SKM-1 treated with dmso at 0.1 percent for 144 hours (cell line): Measurements from ENCODE around the gene GMPPA.

Experiments used
- DNase-seq: peaks from one replicate; lab custom pipeline; 2025; ENCODE audit not compliant: unreplicated experiment; lab: John Stamatoyannopoulos, UW

Gene GMPPA

DNA sequence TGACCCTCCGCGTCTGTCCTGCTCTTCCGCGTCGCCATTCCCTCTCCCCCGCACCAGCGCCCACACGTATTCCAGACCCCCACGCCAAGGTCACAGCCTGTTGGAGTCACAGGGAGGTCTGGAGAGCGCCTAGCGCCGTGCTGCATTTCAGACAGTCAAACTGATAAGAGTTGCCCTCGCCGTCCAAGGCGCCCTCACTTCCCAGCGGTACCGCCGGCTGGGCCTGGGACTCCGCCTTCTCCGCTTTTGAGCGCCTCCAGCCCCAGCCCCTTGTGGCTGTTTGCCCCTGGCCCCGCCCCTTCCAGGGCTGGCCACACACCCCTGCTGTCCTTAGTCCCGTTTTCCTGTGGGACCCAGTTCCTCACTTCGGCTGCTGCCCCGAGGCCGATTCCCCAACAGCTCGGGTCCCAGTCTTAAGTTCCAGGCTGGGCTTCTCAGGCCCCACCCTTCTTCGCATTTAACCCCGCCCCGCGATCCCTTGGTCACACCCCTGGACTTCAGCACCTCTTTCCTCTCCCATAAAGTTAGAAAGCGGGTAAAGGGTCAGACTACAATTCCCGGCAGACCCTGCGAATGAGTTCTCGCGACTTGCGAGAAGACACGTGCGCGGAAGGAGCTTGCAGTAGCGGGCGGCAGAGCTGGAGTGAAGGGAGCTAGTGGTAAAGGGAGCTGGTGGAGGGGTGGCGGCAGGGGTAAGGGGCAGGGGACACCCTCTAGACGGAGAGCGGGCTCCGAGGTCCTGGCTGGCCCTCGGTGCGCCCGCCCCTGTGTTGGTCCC, at the start of gene GMPPA:
Gene GMPPA, plus strand, starts transcription at position 612 of the 778 bp plus-strand sequence. CDS start 1,085 bp downstream, outside the sequence.
- DNase-seq, result peak; percentile 97

DNA sequence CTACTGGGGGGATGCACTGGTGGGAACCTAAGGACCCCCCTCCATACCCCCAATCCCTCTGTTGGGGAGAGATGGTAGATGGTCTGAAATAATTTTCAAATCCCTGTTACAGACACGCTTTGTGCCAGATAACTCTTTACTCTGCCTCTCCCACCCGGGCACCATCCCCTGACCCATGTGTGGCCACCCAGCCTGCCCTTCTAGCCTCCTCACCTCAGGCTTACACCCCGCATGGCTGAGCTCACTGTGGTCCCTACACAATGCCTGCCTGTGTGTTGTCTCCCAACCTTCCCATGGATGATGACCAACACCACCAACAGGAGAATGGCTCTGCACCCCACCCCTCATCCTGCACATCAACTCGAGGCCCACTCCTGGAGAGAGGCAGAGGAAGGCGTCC, 49.1 kb upstream of the GMPPA start:
- no peak for DNase-seq

DNA sequence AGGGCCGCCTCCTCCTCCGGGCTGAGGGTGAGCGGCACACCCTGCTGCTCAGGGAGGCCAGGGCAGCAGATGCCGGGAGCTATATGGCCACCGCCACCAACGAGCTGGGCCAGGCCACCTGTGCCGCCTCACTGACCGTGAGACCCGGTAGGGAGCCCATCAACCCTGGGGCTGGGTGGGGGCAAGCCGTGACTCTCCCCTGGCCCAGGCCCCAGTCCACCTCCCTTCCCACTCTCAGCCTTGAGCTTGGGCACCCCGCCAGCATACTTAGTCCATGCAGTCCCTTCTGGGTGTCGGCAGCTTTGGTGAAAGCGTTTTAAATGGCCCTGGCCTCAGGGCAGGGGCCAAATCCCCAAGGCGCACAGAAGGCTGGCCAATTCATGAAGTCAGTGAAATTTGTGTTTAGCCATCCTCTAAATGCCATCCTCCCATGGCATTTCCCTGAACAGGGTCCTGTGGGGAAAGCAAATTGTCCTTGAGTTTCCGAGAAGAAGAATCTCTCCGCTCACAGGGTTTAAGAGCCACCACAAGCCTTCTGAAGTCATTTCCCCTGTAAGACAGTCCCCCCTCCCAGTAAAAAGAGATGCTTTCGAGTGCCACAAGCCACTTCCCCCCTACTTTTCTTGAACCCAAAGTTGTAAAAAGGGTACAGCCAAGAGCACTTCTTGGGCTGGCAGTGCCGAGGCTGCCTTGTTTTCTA, 46.9 kb upstream of the GMPPA start:
- DNase-seq, result no peak

DNA sequence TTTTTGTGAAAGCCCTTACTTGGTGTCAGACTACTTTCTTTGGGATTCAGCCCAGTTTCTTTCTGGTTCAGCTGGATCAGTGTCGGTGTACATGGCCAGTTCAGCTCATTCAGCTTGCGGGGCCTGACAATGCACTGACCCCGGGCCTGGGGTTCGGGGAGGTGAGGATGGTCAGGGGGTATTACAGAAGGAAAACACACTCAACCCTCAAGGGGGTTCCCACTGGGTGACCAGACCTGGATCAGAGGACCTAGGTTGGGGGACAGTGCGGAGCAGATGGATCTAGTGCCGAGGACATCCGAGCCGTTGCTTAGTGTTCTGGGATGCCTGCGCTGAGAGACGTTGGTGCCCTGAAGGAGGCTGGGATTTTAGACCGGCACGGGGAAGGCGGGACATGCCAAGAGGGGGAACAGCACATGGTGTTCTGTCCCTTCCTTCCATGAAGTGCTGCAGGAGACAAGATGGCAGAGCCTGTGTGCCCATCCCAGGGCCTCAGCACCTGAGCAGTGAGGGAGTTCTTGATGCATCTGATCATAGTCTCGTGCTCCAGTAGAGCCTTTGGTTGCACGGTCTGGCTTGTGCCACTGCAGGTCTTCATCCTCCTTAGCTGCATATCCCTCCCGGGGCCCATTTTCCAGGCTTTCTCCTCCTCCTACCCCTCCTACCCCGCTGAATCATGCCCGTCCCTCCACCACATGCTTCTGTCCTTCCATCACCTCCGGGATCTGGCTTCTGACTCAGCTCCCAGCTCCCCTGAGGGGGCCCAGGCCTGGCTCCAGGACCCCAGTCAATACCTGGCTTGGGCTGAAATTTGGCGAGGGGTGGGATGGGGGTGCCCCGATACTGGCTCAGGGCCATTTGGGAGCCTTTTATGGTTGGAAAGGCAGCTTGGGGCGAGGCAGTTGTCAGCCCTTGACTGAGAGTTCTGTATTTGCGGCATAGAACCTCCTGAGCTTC, 46.1 kb upstream of the GMPPA start:
- no peak for DNase-seq

DNA sequence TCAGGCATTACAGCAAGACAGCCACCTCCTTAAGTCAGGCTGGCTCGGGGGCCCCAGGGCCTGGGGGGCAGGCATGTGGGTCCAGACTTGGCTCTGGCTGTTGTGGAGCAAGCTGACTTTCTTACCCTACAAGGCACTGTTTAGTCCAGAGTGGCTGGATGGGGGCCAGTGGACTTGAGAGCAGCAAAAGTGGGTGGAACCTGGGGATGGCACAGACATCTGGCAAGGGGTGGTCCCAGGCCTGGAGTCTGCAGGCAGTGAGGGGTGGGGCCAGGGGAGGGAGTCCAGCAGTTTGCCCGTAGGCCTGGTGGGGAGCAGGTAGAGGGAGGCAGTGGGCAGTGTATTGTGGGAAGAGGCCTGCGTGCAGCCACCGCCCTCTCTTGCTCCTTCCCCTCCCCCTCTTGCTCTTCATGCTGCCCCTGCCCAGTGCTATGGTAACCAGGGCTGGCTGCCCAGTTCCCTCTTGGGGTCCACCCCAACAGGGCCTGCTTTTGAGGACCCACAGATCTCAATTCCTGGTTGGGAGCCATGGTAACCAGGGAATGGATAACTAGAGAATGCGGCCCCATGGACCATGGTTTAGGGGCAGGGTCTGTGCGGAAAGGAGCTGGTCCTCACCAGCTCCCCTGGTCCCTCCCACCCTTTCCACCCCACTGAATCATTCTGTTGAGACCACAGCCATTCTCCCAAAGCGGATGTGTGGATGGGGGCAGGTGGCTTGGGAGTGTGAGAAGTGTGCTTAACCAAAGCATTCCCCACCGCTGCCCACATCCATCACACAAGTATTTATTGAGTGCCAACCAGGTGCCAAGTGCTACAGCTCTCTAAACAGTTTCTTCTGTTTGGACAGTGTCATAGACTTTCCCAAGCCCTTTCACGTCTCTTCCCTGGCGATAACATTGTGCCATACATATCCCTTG, 44.8 kb upstream of the GMPPA start:
- DNase-seq, result no peak

DNA sequence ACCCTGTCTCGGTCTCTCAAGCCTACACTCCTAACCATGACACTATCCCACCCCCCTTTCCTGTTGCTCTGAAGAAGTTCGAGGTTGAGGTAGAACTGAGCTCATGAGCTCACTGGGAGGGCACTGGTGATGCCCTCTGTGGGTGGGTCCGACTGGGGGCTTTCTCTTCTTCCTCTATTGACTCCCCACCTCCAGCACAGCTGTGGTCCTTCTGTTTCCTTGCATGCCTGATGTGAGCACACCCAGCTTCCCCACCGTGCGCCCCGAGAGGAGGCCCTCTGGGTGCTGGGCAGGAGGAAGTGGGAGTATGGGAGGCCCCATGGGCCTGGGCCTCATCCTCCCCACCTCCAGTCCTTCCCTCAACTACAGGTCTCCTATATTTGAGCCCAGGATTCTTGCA, 43.1 kb upstream of the GMPPA start:
- DNase-seq, result no peak

DNA sequence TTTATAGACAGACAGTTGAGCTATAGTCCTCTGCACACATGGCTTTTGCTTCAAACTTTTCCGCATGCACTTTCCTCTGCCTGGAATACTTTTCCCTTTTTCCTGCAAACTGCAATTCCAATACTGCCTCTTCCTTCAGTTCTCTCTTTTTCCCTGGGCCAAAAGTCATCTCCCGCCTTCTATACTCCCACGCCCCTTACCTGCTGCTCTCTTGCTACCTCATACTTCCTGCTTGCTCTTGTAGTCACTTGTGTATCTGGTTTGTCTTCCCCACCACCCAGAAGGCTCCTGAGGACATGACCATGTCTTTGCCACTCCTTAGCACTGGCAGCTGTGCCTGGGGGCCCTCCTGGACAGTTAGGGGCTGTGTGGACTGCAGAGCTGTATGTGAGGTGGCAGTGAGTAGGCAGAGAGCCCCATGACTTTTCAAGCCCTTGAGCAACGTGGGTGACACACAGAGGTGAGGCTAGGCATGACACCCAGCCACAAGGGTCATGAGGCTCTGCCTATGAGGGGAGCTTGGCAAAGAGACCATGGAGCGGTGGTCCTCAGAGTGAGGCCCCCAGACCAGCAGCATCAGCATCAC, 40.8 kb upstream of the GMPPA start:
- no peak for DNase-seq

DNA sequence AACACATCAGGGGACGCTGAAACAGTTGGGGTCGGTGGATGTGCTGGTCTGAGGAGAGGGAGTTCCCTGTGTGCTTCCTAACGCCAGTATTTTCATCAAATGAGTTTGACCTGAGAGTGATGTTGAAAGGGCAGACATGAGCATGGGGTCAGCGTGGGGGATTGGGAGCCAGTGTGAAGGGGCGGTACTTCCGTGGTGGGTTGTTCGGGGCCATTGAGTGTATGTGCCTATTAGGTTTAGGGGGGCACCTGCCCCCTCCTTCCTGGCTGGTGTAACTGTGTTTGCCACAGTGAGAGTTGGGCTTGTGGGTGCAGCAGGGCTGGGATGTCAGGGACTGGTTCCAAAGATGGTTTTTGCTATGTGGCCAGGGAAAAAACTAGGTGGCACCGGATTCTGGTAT, 39.7 kb upstream of the GMPPA start:
- no peak for DNase-seq

DNA sequence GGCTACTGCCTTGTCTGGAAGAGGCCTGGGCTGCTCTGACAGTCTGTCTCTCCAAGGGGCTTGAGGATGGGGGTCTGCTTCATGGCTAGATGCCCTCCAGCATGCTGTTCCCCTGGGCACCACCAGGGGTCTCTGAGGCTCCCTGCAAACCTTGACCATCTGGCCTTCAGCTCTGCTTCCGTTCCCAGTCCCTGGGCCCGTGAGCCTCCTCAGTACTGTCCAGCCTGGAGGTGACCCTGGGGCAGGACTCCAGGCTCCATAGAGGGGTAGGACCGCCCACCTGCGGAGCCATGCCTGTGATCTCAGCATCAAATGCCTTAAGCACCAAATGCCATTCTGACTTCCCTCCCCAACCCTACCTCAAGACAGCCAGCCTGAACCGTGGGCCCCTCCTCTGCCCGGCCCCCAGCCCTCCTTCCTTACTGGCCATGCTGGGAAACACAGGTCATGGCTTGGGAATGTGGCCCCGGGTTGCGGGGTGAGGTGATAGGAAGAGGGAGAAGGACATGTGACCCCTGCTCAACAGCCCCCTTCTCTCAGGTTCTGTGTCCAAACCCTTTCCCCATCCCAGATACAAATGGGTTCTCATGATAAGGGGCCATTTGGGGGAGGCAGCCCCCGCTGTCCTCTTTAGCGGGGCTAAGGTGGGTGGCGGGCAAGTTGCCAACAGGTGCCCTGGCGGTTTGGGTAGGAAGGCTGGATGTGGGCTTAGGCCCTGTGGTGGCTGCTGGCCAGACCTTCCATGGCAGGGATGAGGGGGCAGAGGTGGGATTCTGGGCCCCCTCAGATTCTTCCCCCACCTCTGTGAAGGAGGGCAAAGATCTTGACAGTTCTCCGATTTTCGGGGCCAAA, 39.0 kb upstream of the GMPPA start:
- peak; percentile 20 for DNase-seq

DNA sequence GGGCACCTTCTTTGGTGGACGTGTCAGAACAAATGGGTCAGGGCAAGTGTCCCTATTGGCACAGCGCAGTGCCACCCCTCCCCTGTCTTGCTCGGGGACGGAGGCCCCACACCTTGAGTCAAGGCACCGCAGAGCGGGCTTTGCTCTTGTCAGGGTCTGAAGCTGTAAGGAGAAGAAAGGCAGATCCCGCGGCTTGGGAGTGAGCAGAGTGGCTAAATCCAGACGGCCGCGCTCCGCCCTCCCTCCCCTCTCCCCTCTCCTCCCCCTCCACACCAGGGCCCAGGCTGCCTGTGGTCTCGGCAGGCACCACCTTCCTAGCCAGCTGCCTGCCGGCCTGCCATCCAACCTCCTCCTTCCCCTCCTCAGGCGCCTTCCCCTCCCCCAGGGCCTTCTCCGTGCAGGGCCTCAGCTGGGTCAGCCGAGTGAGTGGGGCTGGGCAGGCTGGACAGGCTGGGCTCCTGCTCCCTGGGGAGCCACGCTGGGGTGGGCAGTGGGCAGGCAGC, 38.2 kb upstream of the GMPPA start:
- no peak for DNase-seq

DNA sequence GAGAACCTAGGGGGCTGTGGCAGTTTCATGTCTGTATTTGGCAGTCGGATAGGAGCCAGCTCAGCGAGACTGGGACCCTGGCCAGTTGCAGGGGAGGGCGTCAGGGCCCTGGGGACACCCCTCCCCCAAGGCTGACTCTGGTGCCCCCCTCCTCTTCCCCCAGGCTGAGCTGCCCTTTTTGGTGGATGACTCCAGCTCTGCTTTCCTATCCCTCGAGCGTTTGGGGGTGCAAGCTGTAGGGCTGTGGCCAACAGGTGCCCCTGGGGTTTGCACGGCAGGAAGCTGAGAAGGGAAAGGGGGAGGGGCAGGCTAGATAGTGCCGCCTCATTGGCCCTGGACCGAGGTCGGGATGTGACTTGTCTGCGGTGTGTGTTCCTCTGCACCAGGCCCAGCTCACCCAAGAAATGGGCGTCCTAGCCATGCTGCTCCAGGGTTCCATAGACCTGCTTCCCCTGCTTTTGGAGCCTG, 37.6 kb upstream of the GMPPA start:
- DNase-seq, result no peak

DNA sequence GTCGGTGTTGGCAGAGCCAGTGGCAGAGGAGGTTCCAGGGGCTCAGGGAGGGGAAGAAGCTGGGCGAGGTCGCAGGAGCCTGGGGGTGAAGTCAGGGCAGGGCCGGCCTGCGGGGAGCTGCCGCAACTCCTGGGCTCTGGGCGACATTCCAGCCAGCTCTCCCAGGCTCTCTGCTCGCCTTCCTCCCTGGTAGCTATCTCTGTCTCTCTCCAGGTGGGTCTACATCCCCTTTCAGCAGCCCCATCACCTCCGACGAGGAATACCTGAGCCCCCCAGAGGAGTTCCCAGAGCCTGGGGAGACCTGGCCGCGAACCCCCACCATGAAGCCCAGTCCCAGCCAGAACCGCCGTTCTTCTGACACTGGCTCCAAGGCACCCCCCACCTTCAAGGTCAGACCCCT, 37.0 kb upstream of the GMPPA start:
- no peak for DNase-seq

DNA sequence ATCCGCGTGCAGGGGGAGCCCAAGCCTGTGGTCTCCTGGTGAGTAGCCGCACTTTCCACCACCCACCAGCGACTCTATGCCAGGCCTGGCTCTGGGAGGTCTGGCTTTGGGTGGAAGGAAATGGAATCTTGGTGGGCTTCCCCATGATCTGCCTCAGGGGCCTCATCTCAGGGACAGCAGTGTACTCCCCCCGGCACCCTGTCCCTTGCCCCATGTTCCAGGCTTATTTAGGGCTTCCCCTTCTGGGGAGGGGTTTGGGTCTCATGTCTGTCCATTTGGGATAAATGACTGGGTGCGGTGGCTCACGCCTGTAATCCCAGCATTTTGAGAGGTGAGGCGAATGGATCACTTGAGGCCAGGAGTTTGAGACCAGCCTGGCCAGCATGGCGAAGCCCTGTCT, 36.3 kb upstream of the GMPPA start:
- no peak for DNase-seq

DNA sequence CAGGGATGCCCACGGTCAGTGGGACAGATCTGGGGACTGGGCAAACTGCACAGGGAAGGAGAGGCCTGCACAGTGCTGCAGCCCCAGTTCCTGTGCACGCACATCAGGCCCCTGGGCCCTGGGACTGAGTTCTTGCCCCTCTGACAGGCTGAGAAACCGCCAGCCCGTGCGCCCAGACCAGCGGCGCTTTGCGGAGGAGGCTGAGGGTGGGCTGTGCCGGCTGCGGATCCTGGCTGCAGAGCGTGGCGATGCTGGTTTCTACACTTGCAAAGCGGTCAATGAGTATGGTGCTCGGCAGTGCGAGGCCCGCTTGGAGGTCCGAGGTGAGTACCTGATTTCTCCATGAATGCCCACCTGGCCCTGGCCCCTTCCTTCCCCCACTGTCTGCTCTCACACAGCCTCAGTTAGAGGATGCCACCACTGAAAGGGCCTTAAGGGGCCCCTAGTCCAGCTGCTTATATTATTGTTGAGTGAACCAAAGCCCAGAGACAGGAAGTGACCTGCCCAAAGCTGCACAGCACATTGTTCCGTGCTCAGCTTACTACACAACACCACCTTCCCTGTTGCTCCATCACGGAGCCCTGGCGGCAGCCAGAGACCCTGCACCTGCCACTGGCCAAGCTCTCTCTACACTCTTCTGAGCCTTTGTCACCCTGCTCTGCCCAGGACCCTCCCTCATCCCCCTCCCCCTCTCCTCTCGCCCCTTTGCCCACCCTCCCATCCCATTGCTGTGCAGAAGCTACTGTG, 34.2 kb upstream of the GMPPA start:
- no peak for DNase-seq

DNA sequence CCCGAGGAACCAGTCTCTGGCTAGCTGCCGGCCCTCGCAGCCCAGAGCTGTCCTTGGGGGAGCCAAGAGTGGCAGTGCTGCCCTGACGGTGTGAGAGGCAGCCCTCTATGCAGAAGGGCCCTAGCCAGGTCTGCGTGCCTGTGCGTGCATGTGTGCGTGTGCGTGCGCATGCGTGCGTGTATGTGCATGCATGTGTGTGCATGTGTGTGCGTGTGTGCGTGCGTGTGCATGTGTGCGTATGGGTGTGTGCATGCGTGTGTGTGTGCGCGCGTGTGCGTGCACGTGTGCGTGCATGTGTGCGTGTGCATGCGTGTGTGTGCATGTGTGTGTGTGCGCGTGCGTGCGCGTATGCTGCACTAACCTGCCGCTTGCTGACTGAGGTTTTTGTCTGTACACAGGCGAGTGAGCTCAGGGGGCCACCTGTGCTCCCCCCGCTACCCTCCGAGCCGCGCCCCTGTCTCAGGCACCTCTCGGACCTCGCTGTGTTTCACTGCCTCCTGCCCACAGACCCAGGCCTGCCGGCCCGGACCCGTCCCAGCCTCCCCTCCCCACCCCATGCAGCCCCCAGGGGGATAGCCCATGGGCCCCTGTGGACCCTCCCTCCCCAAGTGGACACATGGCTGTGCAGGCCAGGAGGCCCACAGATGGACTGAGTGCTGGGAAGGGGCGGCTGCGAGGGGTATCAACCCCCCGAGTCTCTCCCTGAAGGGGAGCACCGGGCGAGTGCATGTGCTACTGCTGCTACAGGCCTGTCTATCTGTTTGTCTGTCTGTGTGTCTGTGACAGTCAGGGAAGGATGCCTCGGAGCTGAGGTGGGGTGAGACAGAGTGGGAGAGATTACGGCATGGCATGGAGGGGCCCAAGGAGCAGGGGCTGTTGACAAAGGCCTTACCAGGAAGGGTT, 32.8 kb upstream of the GMPPA start:
- DNase-seq, result no peak

DNA sequence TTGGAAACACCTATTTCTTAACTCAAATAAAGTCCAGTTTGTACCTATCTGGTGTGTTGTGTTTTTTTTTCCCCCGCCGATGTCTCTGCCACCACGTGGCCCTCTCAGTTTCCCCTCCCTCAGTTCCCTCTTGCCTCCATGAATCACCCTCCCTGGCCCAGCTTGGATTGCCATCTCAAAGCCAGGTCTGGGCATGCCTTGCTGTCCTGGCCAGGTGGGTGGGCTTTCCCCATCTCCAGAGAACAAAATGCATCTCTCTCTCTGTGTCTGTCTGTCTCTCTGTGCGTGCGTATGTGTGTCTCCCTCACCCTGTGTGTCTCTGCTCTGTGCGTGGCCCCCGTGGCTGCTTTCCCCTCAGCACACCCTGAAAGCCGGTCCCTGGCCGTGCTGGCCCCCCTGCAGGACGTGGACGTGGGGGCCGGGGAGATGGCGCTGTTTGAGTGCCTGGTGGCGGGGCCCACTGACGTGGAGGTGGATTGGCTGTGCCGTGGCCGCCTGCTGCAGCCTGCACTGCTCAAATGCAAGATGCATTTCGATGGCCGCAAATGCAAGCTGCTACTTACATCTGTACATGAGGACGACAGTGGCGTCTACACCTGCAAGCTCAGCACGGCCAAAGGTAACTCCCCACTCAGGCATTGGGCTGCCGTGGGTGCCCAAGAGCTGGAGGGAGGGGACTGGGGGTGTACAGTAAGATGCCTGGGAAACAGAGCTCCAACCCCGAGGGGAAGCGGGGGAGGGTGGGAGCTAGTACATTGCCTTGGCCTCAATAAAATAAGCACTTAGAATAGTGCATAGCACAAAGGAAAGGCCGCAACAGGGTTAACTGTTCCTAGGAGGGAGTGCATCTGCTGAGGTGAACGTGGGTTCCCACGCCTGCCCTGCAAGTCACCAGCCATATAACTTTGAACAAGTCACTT, 31.6 kb upstream of the GMPPA start:
- DNase-seq, result no peak
